ENCODE measurements around the gene FAM200A.
"Not testable (repeated sequence)": the region's sequence is repeated elsewhere in the genome, so short reads cannot be mapped to it uniquely, and the experiment has no call there.

FAM200A gene

DNA sequence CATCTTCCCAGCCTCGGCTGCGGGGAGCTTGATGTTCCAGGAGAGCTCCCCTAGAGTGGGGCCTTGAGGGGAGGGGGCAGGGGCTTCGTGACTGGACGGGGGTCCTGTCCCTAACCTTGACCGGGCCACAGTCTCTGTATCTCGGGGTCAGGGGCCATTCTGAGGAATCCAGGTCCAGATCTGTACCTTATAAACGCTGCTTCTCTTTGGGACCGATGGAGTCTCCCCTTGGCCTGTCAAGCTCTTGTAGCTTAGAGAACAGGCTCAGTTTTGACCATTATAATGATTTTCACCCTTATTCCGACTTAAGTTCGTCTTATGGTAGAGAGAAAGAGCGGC lies 46.6 kb downstream of the FAM200A start:
- TF ChIP-seq EZH2phosphoT487 (IDR thresholded peaks at IDR 0.05; ENCODE audit: low read length) (no peak), EZH2 (optimal IDR thresholded peaks at IDR 0.05; ENCODE audit: low read depth, low read length) (no peak)
- TF ChIP-seq, protein P1, sequence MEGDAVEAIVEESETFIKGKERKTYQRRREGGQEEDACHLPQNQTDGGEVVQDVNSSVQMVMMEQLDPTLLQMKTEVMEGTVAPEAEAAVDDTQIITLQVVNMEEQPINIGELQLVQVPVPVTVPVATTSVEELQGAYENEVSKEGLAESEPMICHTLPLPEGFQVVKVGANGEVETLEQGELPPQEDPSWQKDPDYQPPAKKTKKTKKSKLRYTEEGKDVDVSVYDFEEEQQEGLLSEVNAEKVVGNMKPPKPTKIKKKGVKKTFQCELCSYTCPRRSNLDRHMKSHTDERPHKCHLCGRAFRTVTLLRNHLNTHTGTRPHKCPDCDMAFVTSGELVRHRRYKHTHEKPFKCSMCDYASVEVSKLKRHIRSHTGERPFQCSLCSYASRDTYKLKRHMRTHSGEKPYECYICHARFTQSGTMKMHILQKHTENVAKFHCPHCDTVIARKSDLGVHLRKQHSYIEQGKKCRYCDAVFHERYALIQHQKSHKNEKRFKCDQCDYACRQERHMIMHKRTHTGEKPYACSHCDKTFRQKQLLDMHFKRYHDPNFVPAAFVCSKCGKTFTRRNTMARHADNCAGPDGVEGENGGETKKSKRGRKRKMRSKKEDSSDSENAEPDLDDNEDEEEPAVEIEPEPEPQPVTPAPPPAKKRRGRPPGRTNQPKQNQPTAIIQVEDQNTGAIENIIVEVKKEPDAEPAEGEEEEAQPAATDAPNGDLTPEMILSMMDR (IDR thresholded peaks at IDR 0.05; ENCODE audit: low read length) = no peak
- peak overlapping the region; percentile 75 for H3K9ac ChIP-seq (ENCODE audit: low read length)
- H3K4me2 ChIP-seq (ENCODE audit: low read depth, low read length) = peak overlapping the region; percentile 88
- peak overlapping the region; percentile 83 for H3K4me3 ChIP-seq (ENCODE audit: low read length)
- no peaks in the 10 kb centered on the region for H3K27me3 ChIP-seq (replicated peaks; ENCODE audit: insufficient read depth, low read length)
- no peak for DNase-seq
- H3K9me2 ChIP-seq (replicated peaks; ENCODE audit: insufficient read depth, low read length) = no peaks in the 10 kb centered on the region
- H4K20me1 ChIP-seq (ENCODE audit: insufficient read depth, low read length) = no peaks in the 10 kb centered on the region
- H3K36me3 ChIP-seq (replicated peaks; ENCODE audit: insufficient read depth, low read length) = no peaks in the 10 kb centered on the region
- H3K79me2 ChIP-seq (ENCODE audit: low read length) = peaks cover 36% of the 10 kb centered on the region
- no peaks in the 10 kb centered on the region for H3F3A ChIP-seq (ENCODE audit: insufficient read depth, low read length)
- peaks cover 11% of the 10 kb centered on the region for H3K4me1 ChIP-seq (ENCODE audit: low read length)
- peak overlapping the region; percentile 61; the same call in 1 of the 2 replicates for H3K27ac ChIP-seq (ENCODE audit: low read length)
- peak overlapping the region; percentile 79 for H2AFZ ChIP-seq (ENCODE audit: low read length)
- H3K9me3 ChIP-seq (replicated peaks; ENCODE audit: insufficient read depth, low read length) = no peaks in the 10 kb centered on the region

DNA sequence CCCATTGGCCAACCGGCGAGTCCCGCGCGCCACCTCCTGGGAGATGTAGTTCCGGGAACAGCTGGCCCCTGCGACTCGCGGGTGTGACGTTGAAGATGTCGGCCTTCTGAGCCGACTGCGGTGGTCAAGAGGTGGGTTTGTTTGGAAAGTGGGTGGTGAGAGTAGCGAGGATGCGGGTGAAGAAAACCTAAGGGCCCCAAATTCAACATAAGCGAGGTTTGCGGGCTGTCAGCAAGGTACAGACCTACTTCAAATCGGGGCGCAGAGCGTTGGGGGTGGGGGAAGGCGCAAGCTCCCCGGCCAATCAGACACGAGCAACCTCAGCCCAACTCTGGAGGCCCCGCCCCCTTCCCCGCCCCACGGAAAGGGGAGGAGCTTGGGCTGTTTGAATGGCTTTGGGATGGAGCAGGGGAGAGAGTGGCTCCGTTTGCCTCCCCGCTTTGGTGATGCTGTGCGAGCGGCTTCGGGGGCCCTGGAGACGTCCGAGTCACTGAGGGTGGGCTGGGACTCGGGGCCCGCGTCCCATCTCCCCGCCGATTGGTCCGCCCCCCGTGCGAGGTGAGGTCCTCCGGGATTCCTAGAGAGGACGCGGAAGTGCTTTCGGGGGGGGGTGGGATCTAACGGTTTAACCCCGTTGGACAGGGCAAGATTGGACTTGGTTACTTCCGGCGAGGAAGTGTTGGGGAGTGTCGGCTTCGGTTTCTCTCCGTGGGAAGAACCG lies 47.2 kb downstream of the FAM200A start, which contains the start of gene ZKSCAN5:
ZKSCAN5 (plus strand) TSS at position 60 of the 721 bp plus-strand sequence. CDS start 1,383 bp downstream, outside the sequence.
- TF ChIP-seq, protein P1 (IDR thresholded peaks at IDR 0.05; ENCODE audit: low read length) = no peak
- TF ChIP-seq EZH2phosphoT487 (IDR thresholded peaks at IDR 0.05; ENCODE audit: low read length) = no peak
- H3F3A ChIP-seq (ENCODE audit: insufficient read depth, low read length) = peaks cover 3% of the 10 kb centered on the region

GRCh38 chr7:99504281-99504602 lies 47.7 kb downstream of the FAM200A start:
- no peaks in the 10 kb centered on the region for H3K36me3 ChIP-seq (replicated peaks; ENCODE audit: insufficient read depth, low read length)
- peaks cover 39% of the 10 kb centered on the region for H3K79me2 ChIP-seq (ENCODE audit: low read length)
- H3K27ac ChIP-seq (ENCODE audit: low read length) = peak overlapping the region; percentile 61; the same call in 1 of the 2 replicates
- H3F3A ChIP-seq (ENCODE audit: insufficient read depth, low read length) = peaks cover 8% of the 10 kb centered on the region
- H4K20me1 ChIP-seq (ENCODE audit: insufficient read depth, low read length) = no peaks in the 10 kb centered on the region
- no peaks in the 10 kb centered on the region for H3K27me3 ChIP-seq (replicated peaks; ENCODE audit: insufficient read depth, low read length)
- peak overlapping the region; percentile 88; the same call in 1 of the 2 replicates for H3K4me2 ChIP-seq (ENCODE audit: low read depth, low read length)
- peak overlapping the region; percentile 79 for H2AFZ ChIP-seq (ENCODE audit: low read length)
- H3K4me1 ChIP-seq (ENCODE audit: low read length) = peaks cover 11% of the 10 kb centered on the region
- no peaks in the 10 kb centered on the region for H3K9me3 ChIP-seq (replicated peaks; ENCODE audit: insufficient read depth, low read length)
- TF ChIP-seq, protein P1 (IDR thresholded peaks at IDR 0.05; ENCODE audit: low read length) = no peak
- TF ChIP-seq EZH2phosphoT487 (IDR thresholded peaks at IDR 0.05; ENCODE audit: low read length) = no peak
- TF ChIP-seq EZH2 (optimal IDR thresholded peaks at IDR 0.05; ENCODE audit: low read depth, low read length) = no peak
- peak overlapping the region; percentile 75; the same call in 1 of the 2 replicates for H3K9ac ChIP-seq (ENCODE audit: low read length)
- peak overlapping the region; percentile 83 for H3K4me3 ChIP-seq (ENCODE audit: low read length)
- no peaks in the 10 kb centered on the region for H3K9me2 ChIP-seq (replicated peaks; ENCODE audit: insufficient read depth, low read length)
- DNase-seq = no peak

More for the DNA sequence above, 47.2 kb downstream of the FAM200A start, which contains the start of gene ZKSCAN5:
- Histone ChIP-seq H3K36me3 (replicated peaks; ENCODE audit: insufficient read depth, low read length) (no peaks in the 10 kb centered on the region), H3K9ac (ENCODE audit: low read length) (peak within 1 kb of the TSS; percentile 75), H3K27ac (ENCODE audit: low read length) (peak within 1 kb of the TSS; percentile 61; the same call in 1 of the 2 replicates), H3K4me3 (ENCODE audit: low read length) (peak within 1 kb of the TSS; percentile 83), H4K20me1 (ENCODE audit: insufficient read depth, low read length) (no peaks in the 10 kb centered on the region), H2AFZ (ENCODE audit: low read length) (peak within 1 kb of the TSS; percentile 79), H3K4me2 (ENCODE audit: low read depth, low read length) (peak within 1 kb of the TSS; percentile 88), H3K27me3 (replicated peaks; ENCODE audit: insufficient read depth, low read length) (no peaks in the 10 kb centered on the region), H3K9me2 (replicated peaks; ENCODE audit: insufficient read depth, low read length) (no peaks in the 10 kb centered on the region), H3K4me1 (ENCODE audit: low read length) (peaks cover 11% of the 10 kb centered on the region), H3K79me2 (ENCODE audit: low read length) (peaks cover 37% of the 10 kb centered on the region), H3K9me3 (replicated peaks; ENCODE audit: insufficient read depth, low read length) (no peaks in the 10 kb centered on the region)
- DNase-seq = peak; percentile 96

- H3K27me3 ChIP-seq (replicated peaks; ENCODE audit: insufficient read depth, low read length); DNase-seq; H3K27ac ChIP-seq (ENCODE audit: low read length); H2AFZ ChIP-seq (ENCODE audit: low read length); H3K4me1 ChIP-seq (ENCODE audit: low read length); H3F3A ChIP-seq (ENCODE audit: insufficient read depth, low read length); H3K9ac ChIP-seq (ENCODE audit: low read length); H4K20me1 ChIP-seq (ENCODE audit: insufficient read depth, low read length); H3K9me2 ChIP-seq (replicated peaks; ENCODE audit: insufficient read depth, low read length); H3K36me3 ChIP-seq (replicated peaks; ENCODE audit: insufficient read depth, low read length); H3K4me2 ChIP-seq (ENCODE audit: low read depth, low read length); H3K4me3 ChIP-seq (ENCODE audit: low read length); H3K9me3 ChIP-seq (replicated peaks; ENCODE audit: insufficient read depth, low read length): not testable (repeated sequence)
- H3K79me2 ChIP-seq (ENCODE audit: low read length) = peaks cover 56% of the 10 kb centered on the region
Observed at GRCh38 chr7:99501236-99501635, 50.7 kb downstream of the FAM200A start.

All from MM.1S (cell line).